ENCODE results near the gene RAPGEF1. TPM values are rescaled to one million over a fixed set of nuclear protein-coding genes. Genes with fewer than 3 reads are reported as not detected.

RAPGEF1 gene
- total and polyA plus RNA-seq, 9 of the 15 experiments (the other 6 are each of a cell fraction or from before 2014, with no cell fraction given), result 0.06 to 44.1 (median 19.9) TPM

- ChIA-PET POLR2A (interaction anchor here (0.8 to 1.4 kb wide), 3 partner anchors 11 to 42 kb away, joined by 3 to 5 read pairs (median 4); no protein-coding TSS in a partner anchor), CTCF (ENCODE audit: low intra/inter-chr PET ratio) (no interaction called here)
- Histone ChIP-seq H3K4me2 (ENCODE audit: insufficient read depth, low read length) (no peak overlapping the region), H4K20me1 (replicated peaks; ENCODE audit: control insufficient read depth, insufficient read depth, low read length) (0 out of 2 replicates have a peak, but pooled peaks cover 16% of the 10 kb centered on the region), H3K27me3 (ENCODE audit: control insufficient read depth in 2 of 2, insufficient read depth in 2 of 2, low read length in 2 of 2) (no peaks in the 10 kb centered on the region), H3K4me1 (replicated peaks in 1 of 2; ENCODE audit: control insufficient read depth in 2 of 2, insufficient read depth in 2 of 2, low read length in 2 of 2) (peaks cover 10 to 21% of the 10 kb centered on the region in 2 experiments), H3K9me3 (replicated peaks; ENCODE audit: control insufficient read depth, insufficient read depth, low read depth, low read length) (no peaks in the 10 kb centered on the region), H3K9me1 (ENCODE audit: control insufficient read depth, insufficient read depth, low read length) (no peaks in the 10 kb centered on the region), H3K4me3 (no peak overlapping the region), H3K27ac (ENCODE audit: extremely low read depth, low read depth, low read length) (peak overlapping the region; percentile 50; the same call in 1 of the 3 replicates), H2AFZ (ENCODE audit: low read depth, low read length) (no peak overlapping the region), H3K79me2 (ENCODE audit: control insufficient read depth, insufficient read depth, low read length) (peaks cover 10% of the 10 kb centered on the region; the same call in 1 of the 3 replicates), H3K9ac (ENCODE audit: insufficient read depth in 1 of 2, low read depth in 2 of 2, low read length in 2 of 2) (no peak overlapping the region), H3K36me3 (ENCODE audit: control insufficient read depth, insufficient read depth, low read length) (no peaks in the 10 kb centered on the region)
- WGBS (ENCODE audit: insufficient coverage, low coverage, missing lambda C conversion rate), result 70% methylated on average over 9 of the region's 9 CpGs
- FAIRE-seq (no peak), ATAC-seq (no peak), DNase-seq (ENCODE audit: extremely low read depth in 1 of 4, low spot score in 3 of 4) (no peak)
- BruUV-seq (replicated peaks), result no TSS peak
- intact Hi-C loops (cut with micrococcal nuclease) (no loop called here), in situ Hi-C loops (cut with MboI) (no loop called here)
- no peak for TF ChIP-seq C11orf30 (IDR thresholded peaks at IDR 0.05; ENCODE audit: low read depth)
- no peak for TF ChIP-seq SMAD2 (IDR thresholded peaks at IDR 0.05; ENCODE audit: low read depth, low read length)
- no peak for TF ChIP-seq DPF2 (IDR thresholded peaks at IDR 0.05)
- TF ChIP-seq MLLT1 (IDR thresholded peaks at IDR 0.05), result no peak
- no peak for TF ChIP-seq CUX1 (CRISPR knock-in tag; IDR thresholded peaks at IDR 0.05)
- no peak for TF ChIP-seq DEAF1 (CRISPR knock-in tag; IDR thresholded peaks at IDR 0.05)
- no peak for TF ChIP-seq MYC (IDR thresholded peaks at IDR 0.05; ENCODE audit: low read depth, low read length)
- TF ChIP-seq MYC (CRISPR knock-in tag; IDR thresholded peaks at IDR 0.05; ENCODE audit: borderline replicate concordance, low read depth), result no peak
- no peak for TF ChIP-seq GTF2E2 (tag; IDR thresholded peaks at IDR 0.05)
- TF ChIP-seq SNAPC5 (CRISPR knock-in tag; IDR thresholded peaks at IDR 0.05), result no peak
- TF ChIP-seq HEY1 (CRISPR knock-in tag; IDR thresholded peaks at IDR 0.05; ENCODE audit: borderline replicate concordance), result no peak
- no peak for TF ChIP-seq CTBP1 (IDR thresholded peaks at IDR 0.05; ENCODE audit: borderline replicate concordance)
- no peak for TF ChIP-seq HMG20A (CRISPR knock-in tag; conservative IDR thresholded peaks at IDR 0.05)
- TF ChIP-seq NCOA2 (IDR thresholded peaks at IDR 0.05; ENCODE audit: partially characterized antibody in 2 of 2), result no peak
Observed at GRCh38 chr9:131677444-131678180, 62.3 kb downstream of the RAPGEF1 start.
